Tibial nerve (tissue), 4 donors: ENCODE measurements around the gene CCDC185.

Experiments used
- EP300 ChIP-seq, 2 donors: sonication (generic); formaldehyde crosslinking; IDR thresholded peaks; one replicate each; pipeline ENCODE4 v1.6.1; 2017; ENCODE audit warnings: antibody characterized with exemption in 2 of 2, mild to moderate bottlenecking in 1 of 2
- POLR2A ChIP-seq, 2 donors: fragments of 450-650 bp; IDR thresholded peaks; one replicate each; pipeline ENCODE4 v1.6.1; 2017; ENCODE audit warnings: antibody characterized with exemption in 2 of 2, mild to moderate bottlenecking in 2 of 2, moderate library complexity in 2 of 2
- TF ChIP-seq, protein P1 (sequence below), 5 experiments: fragments of 200-600 bp in 3 of 5; fragments of 450-650 bp in 2 of 5; sonication (generic) in 3 of 5; IDR thresholded peaks; one replicate each; pipeline ENCODE4 v1.5.1; 2016 to 2019; ENCODE audit warnings: antibody characterized with exemption in 5 of 5, mild to moderate bottlenecking in 3 of 5, moderate library complexity in 2 of 5

- TF ChIP-seq, protein P1, sequence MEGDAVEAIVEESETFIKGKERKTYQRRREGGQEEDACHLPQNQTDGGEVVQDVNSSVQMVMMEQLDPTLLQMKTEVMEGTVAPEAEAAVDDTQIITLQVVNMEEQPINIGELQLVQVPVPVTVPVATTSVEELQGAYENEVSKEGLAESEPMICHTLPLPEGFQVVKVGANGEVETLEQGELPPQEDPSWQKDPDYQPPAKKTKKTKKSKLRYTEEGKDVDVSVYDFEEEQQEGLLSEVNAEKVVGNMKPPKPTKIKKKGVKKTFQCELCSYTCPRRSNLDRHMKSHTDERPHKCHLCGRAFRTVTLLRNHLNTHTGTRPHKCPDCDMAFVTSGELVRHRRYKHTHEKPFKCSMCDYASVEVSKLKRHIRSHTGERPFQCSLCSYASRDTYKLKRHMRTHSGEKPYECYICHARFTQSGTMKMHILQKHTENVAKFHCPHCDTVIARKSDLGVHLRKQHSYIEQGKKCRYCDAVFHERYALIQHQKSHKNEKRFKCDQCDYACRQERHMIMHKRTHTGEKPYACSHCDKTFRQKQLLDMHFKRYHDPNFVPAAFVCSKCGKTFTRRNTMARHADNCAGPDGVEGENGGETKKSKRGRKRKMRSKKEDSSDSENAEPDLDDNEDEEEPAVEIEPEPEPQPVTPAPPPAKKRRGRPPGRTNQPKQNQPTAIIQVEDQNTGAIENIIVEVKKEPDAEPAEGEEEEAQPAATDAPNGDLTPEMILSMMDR (IDR thresholded peaks at IDR 0.05), result no peak
- TF ChIP-seq EP300 (IDR thresholded peaks at IDR 0.05) (no peak), POLR2A (IDR thresholded peaks at IDR 0.05) (no peak)
Measured at GRCh38 chr1:223378754-223379153, 14.5 kb upstream of the CCDC185 start.
